ENCODE results near the gene ARL6IP5. TPM values are rescaled to one million over a fixed set of nuclear protein-coding genes. Genes with fewer than 3 reads are reported as not detected.

The ARL6IP5 gene
- total and polyA plus RNA-seq, 2 donors from 2014 or later, result 94.0 to 138 TPM

- Histone ChIP-seq H3K27me3 (ENCODE audit: control insufficient read depth, insufficient read depth, low read length) (no peaks in the 10 kb centered on the region), H3K4me1 (ENCODE audit: control insufficient read depth in 2 of 3, insufficient read depth in 2 of 3, low read depth in 1 of 3, low read length in 3 of 3) (no peaks in the 10 kb centered on the region), H3K27ac (ENCODE audit: low read depth in 2 of 2, low read length in 2 of 2) (no peak overlapping the region), H3K9ac (ENCODE audit: low read length in 3 of 3) (no peak overlapping the region), H3K9me3 (ENCODE audit: control insufficient read depth in 2 of 3, insufficient read depth in 1 of 3, low read length in 3 of 3) (no peaks in the 10 kb centered on the region), H3K36me3 (ENCODE audit: control insufficient read depth in 2 of 3, insufficient read depth in 3 of 3, low read length in 3 of 3) (no peaks in the 10 kb centered on the region), H3K4me3 (ENCODE audit: low read length in 3 of 3) (no peak overlapping the region)
- TF ChIP-seq, protein P1, sequence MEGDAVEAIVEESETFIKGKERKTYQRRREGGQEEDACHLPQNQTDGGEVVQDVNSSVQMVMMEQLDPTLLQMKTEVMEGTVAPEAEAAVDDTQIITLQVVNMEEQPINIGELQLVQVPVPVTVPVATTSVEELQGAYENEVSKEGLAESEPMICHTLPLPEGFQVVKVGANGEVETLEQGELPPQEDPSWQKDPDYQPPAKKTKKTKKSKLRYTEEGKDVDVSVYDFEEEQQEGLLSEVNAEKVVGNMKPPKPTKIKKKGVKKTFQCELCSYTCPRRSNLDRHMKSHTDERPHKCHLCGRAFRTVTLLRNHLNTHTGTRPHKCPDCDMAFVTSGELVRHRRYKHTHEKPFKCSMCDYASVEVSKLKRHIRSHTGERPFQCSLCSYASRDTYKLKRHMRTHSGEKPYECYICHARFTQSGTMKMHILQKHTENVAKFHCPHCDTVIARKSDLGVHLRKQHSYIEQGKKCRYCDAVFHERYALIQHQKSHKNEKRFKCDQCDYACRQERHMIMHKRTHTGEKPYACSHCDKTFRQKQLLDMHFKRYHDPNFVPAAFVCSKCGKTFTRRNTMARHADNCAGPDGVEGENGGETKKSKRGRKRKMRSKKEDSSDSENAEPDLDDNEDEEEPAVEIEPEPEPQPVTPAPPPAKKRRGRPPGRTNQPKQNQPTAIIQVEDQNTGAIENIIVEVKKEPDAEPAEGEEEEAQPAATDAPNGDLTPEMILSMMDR (IDR thresholded peaks at IDR 0.05; ENCODE audit: borderline replicate concordance, extremely low read depth, insufficient read depth), result no peak
- intact Hi-C loops (cut with DNase I), result no loop called here
- no peak for DNase-seq
- no peak for FAIRE-seq
Observed at GRCh38 chr3:69121950-69122349, 37.2 kb downstream of the ARL6IP5 start.

- intact Hi-C loops (cut with DNase I), result no loop called here
- H3K4me3 ChIP-seq (ENCODE audit: low read length in 3 of 3), result no peak within 1 kb of the TSS
- TF ChIP-seq, protein P1 (IDR thresholded peaks at IDR 0.05; ENCODE audit: borderline replicate concordance, extremely low read depth, insufficient read depth), result no peak
- DNase-seq (no peak), FAIRE-seq (no peak)
- H3K9ac ChIP-seq (ENCODE audit: low read length in 3 of 3), result no peak within 1 kb of the TSS
- H3K27ac ChIP-seq (ENCODE audit: low read depth in 2 of 2, low read length in 2 of 2), result no peak within 1 kb of the TSS
- no peaks in the 10 kb centered on the region for H3K27me3 ChIP-seq (ENCODE audit: control insufficient read depth, insufficient read depth, low read length)
- no peaks in the 10 kb centered on the region for H3K36me3 ChIP-seq (ENCODE audit: control insufficient read depth in 2 of 3, insufficient read depth in 3 of 3, low read length in 3 of 3)
- H3K9me3 ChIP-seq (ENCODE audit: control insufficient read depth in 2 of 3, insufficient read depth in 1 of 3, low read length in 3 of 3), result no peaks in the 10 kb centered on the region
- no peaks in the 10 kb centered on the region for H3K4me1 ChIP-seq (ENCODE audit: control insufficient read depth in 2 of 3, insufficient read depth in 2 of 3, low read depth in 1 of 3, low read length in 3 of 3)
Observed at GRCh38 chr3:69122403-69122802, 37.7 kb downstream of the ARL6IP5 start, which contains the start of gene LMOD3. Gene LMOD3, minus strand, starts transcription at chr3:69122595. Its CDS starts 209 bp downstream, at chr3:69122386.

DNA sequence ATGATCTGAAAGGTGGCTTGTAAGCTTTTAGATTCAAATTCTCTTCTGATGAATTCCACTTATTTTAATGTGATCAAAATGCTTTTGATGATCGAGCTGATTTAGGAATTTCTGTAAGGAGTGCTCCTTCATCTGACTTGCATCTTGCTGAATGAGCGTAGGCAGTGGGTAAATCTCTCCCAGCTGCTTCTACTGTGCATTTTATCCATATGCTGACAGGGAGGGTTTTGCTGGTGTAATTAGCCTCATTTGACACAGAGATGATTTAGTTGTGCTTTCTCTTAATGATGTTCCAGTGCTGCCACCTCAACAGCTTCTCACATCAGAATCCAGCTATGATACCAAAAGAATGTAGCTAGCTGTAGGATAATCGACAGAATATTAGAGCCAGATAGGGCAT is 41.5 kb downstream of the ARL6IP5 start:
- H3K4me1 ChIP-seq (ENCODE audit: control insufficient read depth in 2 of 3, insufficient read depth in 2 of 3, low read depth in 1 of 3, low read length in 3 of 3), result no peaks in the 10 kb centered on the region
- DNase-seq, result no peak
- H3K9me3 ChIP-seq (ENCODE audit: control insufficient read depth in 2 of 3, insufficient read depth in 1 of 3, low read length in 3 of 3), result no peaks in the 10 kb centered on the region
- H3K27ac ChIP-seq (ENCODE audit: low read depth in 2 of 2, low read length in 2 of 2), result no peak overlapping the region
- no peak overlapping the region for H3K4me3 ChIP-seq (ENCODE audit: low read length in 3 of 3)
- TF ChIP-seq, protein P1 (IDR thresholded peaks at IDR 0.05; ENCODE audit: borderline replicate concordance, extremely low read depth, insufficient read depth), result no peak
- no peaks in the 10 kb centered on the region for H3K36me3 ChIP-seq (ENCODE audit: control insufficient read depth in 2 of 3, insufficient read depth in 3 of 3, low read length in 3 of 3)
- no peak overlapping the region for H3K9ac ChIP-seq (ENCODE audit: low read length in 3 of 3)
- no peak for FAIRE-seq
- no peaks in the 10 kb centered on the region for H3K27me3 ChIP-seq (ENCODE audit: control insufficient read depth, insufficient read depth, low read length)
- intact Hi-C loops (cut with DNase I), result no loop called here

DNA sequence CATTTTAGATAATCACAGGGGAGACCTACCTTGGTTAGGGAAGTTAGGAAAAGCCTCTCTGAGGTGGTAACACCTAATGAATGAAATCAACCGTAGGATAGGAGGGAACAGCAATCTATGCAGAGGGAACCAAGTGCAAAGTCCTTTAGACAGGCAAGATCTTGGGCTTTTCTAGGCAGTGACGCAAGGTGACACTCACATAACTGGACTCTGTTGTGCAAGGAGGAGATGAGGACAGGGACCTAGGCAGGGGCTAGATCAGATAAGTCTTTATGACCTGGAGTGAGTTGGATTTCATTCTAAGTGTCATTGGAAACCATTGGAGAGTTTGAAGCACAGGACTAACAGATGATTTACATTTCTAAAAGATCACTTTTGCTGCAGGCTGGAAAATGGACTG is 42.3 kb downstream of the ARL6IP5 start:
- no peak for DNase-seq
- TF ChIP-seq, protein P1 (IDR thresholded peaks at IDR 0.05; ENCODE audit: borderline replicate concordance, extremely low read depth, insufficient read depth), result no peak
- Histone ChIP-seq H3K9ac (ENCODE audit: low read length in 3 of 3) (no peak overlapping the region), H3K4me3 (ENCODE audit: low read length in 3 of 3) (no peak overlapping the region), H3K36me3 (ENCODE audit: control insufficient read depth in 2 of 3, insufficient read depth in 3 of 3, low read length in 3 of 3) (no peaks in the 10 kb centered on the region), H3K9me3 (ENCODE audit: control insufficient read depth in 2 of 3, insufficient read depth in 1 of 3, low read length in 3 of 3) (no peaks in the 10 kb centered on the region), H3K27ac (ENCODE audit: low read depth in 2 of 2, low read length in 2 of 2) (no peak overlapping the region), H3K4me1 (ENCODE audit: control insufficient read depth in 2 of 3, insufficient read depth in 2 of 3, low read depth in 1 of 3, low read length in 3 of 3) (no peaks in the 10 kb centered on the region), H3K27me3 (ENCODE audit: control insufficient read depth, insufficient read depth, low read length) (no peaks in the 10 kb centered on the region)
- intact Hi-C loops (cut with DNase I), result no loop called here
- no peak for FAIRE-seq

Data from kidney (tissue), 14 donors.